GM13977 (cell line): ENCODE results near the gene TXNL4A.
A peak's percentile ranks its signal among the peaks of the same experiment; 100 is the strongest.

Experiments
- DNase-seq: peaks from one replicate; pipeline ENCODE4 v3.0.0; 2012; ENCODE audit warnings: low spot score
- CTCF ChIP-seq: IDR thresholded peaks from 2 replicates; pipeline ENCODE4 v1.5.1; 2012; ENCODE audit warnings: mild to moderate bottlenecking, control low read depth; ENCODE audit not compliant: insufficient read depth; ENCODE audit errors: extremely low read depth, missing control alignments
- in situ Hi-C: fragments of 300-500 bp; cut with MboI; formaldehyde crosslinking; loops from one replicate; pipeline ENCODE4 v1.12.0; 2022; ENCODE audit warnings: low sequenced_read_pairs, low pct_unique_long_range_greater_than_20kb, mixed read lengths, inconsistent platforms; ENCODE audit not compliant: unreplicated experiment

The TXNL4A gene

GRCh38 chr18:79973517-79973916, 14.8 kb downstream of the TXNL4A start:
- no peak for TF ChIP-seq CTCF
- in situ Hi-C loops: no loop called here
- no peak for DNase-seq

GRCh38 chr18:79972720-79973119, 15.6 kb downstream of the TXNL4A start:
- in situ Hi-C loops: no loop called here
- no peak for TF ChIP-seq CTCF
- no peak for DNase-seq

- in situ Hi-C loops: no loop called here
- no peak for TF ChIP-seq CTCF
- DNase-seq: no peak
These were observed 16.4 kb downstream of the TXNL4A start for GRCh38 chr18:79971986-79972385.

GRCh38 chr18:79971211-79971952, 17.0 kb downstream of the TXNL4A start:
- TF ChIP-seq CTCF: no peak
- DNase-seq: no peak
- in situ Hi-C loops: no loop called here

GRCh38 chr18:79970419-79971133, 17.8 kb downstream of the TXNL4A start:
- TF ChIP-seq CTCF: no peak
- in situ Hi-C loops: no loop called here
- no peak for DNase-seq

- in situ Hi-C loops: no loop called here
- DNase-seq: peak; percentile 46
- TF ChIP-seq CTCF: no peak
These were observed 23.1 kb downstream of the TXNL4A start for GRCh38 chr18:79965119-79965902.
